HG02610 (cell line): Measurements from ENCODE around the gene XPR1.
"Not testable (repeated sequence)": the region's sequence is repeated elsewhere in the genome, so short reads cannot be mapped to it uniquely, and the experiment has no call there.

Experiments used
- ATAC-seq: cut with Tn5 transposase; IDR thresholded peaks from one replicate; pipeline ENCODE4 v1.9.1; 2021; ENCODE audit warnings: mild to moderate bottlenecking, moderate library complexity; ENCODE audit not compliant: unreplicated experiment

XPR1 gene

DNA sequence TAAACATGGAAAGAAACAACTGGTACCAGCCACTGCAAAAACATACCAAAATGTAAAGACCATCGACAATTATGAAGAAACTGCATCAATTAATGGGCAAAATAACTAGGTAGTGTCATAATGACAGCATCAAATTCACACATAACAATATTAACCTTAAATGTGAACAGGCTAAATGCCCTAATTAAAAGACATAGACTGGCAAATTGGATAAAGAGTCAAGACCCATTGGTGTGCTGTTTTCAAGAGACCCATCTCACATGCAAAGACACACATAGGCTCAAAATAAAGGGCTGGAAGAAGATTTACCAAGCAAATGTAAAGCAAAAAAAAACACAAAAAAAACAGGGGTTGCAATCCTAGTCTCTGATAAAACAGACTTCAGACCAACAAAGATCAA lies 201.4 kb downstream of the XPR1 start:
- ATAC-seq = not testable (repeated sequence)

DNA sequence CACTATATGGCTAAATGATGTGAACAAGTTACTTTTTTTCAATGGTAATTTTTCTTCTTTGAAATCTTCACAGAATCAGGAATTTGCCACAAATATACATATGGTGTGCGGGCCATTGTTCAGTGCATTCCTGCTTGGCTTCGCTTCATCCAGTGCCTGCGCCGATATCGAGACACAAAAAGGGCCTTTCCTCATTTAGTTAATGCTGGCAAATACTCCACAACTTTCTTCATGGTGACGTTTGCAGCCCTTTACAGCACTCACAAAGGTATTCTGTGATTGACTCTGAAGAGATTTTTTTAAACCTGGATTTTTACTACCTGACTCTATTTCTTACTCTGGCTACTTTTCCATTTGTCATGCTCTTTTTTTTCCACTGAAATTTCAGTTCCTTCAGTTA lies 204.6 kb downstream of the XPR1 start:
- ATAC-seq = no peak

DNA sequence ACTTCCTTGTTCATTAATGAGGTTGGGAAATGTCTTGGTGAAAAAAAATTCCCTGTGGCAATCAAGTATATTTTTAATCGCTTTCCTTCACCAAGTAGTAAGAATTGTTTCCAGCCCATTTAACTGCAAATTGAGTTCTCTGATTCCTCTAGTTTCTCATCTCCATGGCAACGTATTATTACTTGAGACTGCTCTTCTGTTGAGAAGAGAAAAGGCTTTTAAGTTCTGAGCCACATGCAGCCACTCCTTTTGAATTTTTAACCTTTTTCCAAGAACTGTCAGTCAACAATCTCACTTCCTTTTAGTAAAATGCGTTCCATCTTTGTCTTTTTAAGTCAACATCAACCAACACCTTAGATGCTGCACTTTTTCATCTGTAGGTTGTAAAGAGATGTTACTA lies 205.2 kb downstream of the XPR1 start:
- ATAC-seq = no peak

DNA sequence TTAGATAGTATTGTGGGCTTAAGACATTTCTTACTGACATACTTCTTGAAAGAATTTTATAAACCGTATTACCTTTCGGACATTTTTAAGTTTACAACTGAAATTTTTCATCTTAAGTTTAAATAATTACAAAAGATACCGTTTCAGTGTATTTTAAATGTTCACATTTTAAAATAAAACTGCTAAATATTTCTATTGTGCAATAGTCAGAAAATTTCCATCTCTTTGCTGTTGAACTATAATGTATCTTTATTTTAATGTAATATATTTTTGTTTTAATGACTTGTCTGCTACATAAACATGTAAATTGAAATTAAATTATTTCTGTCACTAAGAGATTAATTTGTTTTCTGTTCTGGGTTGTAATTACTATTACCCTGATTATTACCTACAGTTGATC lies 206.7 kb downstream of the XPR1 start:
- ATAC-seq = no peak

DNA sequence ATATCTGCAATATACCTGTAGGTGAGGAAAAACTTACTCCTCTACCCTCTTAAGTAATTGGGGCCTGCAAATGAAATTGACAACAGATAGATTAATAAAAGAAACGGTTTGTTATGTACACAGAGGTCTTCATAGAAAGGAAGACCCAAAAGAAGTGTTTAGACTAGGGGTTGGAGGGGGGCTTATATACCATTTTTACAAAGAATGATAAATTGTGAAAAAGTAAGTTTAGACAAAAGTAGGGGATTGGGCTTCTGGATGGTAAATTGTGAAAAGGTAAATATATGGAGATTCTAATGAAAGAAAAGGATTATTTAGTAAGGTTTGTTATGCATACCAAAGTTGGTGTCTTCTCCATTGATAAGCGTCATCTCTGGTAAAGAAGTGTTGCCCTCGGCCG lies 207.7 kb downstream of the XPR1 start:
- ATAC-seq = no peak

DNA sequence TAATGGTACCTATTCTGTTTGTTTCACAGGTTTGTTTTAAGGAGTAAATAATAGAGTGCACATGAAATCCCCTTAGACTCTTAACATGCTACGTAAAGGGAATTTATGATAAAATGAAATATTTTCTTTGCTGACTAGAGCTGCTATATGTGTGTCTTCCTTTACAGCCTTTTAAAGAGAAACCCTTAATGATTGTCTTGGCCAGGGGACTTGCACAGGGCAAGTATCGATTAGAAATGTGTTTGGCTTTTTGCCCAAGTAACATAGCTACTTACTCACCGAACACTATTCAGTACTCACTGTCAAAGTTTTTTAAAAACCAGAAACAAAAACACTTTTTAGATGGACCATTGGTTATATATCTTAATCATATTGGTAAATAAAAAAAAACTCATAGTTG lies 209.6 kb downstream of the XPR1 start:
- no peak for ATAC-seq

DNA sequence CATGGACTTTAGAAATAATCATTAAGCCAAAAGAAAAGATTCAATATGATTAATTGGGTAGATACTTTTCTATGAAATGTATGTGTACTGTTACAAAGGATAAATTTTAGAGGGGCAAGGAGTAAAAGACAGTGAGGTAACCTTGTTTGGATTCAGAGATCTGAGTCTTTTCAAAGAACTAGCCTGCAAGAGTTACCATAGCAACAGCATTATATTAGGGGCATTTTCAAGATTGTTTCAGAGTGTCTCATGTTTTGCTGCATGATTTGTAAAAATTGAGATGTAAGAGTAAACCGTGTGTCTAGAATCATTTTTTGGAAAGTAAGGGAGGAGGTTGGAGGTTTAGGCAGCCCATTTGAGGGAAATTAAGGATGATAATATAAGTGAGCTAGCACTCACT lies 210.2 kb downstream of the XPR1 start:
- no peak for ATAC-seq

DNA sequence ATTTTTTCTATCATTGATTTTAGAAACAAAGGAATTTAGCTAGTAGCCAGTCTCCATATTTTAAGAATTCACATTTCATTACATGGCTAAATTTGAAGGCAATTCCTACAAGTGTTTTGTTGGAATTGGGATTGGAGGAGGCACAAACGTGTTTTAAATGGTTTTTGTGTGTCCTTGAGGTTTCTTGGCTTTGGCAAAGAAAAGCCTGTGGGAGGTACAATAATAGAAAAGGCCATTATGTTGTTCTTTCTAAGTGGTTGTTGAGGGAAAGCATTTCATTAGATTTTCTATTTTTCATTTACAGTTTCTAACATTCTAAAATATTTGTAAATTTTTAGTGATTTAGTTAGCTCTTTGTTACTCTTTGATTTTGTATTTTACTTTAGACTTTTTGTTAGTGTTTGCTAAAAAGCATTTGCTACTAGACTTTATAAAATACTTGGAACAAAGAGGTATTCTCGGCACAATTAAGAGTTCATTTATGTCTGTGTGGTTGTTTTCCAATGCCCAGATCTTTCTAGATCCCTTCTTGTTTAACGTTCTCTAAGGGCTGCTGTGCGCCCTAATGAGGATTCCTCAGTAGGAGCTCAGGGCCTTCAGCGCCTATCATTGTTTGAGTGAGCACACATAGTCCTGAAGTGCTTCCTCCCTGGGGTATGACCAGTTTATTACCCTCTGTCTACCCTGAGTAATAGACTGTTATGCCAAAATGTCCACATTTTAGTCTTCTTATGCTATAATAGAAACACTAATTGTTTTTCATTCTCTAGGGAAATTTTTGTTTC lies 210.9 kb downstream of the XPR1 start:
- no peak for ATAC-seq

DNA sequence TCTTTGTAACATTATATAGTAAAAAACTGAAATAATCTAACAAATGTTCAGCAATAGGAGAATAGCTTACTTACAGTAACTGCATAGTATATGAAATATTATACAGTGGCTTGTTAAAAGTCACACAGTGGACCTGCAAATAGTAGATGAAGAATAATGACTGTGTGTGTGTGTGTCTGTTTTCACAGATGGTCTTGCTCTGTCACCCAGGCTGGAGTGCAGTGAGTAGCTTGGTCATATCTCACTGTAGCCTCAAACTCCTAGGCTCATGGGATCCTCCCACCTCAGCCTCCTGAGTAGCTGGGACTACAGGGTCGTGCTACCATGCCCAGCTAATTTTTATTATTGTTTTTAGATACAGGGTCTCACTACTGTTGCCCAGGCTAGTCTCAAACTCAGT lies 213.5 kb downstream of the XPR1 start:
- no peak for ATAC-seq

DNA sequence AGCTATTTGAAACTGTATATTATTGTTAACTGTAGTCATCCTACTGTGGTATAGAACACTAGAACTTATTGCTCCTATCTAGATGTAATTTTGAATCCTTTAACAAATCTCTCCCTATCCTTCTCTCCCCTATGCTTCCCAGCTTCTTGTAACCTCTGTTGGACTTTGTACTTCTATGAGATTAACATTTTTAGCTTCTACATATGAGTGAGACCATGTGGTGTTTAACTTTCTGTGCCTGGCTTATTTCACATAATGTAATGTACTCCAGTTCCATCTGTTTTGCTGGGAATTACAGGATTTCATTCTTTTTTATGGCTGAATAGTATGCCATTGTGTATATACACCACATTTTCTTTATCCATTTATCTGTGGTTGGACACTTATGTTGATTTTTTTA lies 216.4 kb downstream of the XPR1 start:
- ATAC-seq = no peak

DNA sequence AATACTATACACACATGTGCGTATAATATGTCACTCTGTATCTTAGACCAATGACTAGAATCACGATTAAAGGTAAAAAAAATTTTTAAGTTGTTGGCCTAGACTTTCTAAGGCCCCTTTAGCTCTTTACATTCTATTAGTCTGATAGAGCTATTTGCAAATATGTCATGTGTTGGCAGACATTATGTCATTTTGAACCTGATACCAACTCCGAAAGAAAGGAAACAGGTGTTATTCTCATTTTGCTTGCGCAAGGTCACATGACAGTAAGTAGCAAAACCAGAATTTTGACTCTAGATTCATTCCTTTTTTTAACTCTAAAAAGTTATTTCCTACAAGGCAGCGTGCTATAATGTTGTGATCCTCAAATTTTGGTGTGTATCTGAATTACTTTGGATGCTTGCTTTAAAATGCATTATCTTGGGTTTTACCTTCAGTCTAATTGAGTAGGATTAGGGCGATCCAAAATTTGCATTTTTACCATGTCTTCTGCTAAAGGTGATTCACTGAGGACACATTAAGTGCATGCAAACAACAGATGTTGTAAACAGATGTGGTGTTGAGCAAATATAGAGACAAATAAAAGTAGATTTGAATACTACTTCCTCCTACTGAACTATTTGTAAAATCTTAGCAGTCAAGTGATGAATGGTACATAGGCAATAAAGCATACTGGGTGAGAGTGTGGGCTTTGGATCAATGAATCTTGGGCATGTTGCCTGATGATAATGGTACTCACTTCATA lies 217.4 kb downstream of the XPR1 start:
- no peak for ATAC-seq

DNA sequence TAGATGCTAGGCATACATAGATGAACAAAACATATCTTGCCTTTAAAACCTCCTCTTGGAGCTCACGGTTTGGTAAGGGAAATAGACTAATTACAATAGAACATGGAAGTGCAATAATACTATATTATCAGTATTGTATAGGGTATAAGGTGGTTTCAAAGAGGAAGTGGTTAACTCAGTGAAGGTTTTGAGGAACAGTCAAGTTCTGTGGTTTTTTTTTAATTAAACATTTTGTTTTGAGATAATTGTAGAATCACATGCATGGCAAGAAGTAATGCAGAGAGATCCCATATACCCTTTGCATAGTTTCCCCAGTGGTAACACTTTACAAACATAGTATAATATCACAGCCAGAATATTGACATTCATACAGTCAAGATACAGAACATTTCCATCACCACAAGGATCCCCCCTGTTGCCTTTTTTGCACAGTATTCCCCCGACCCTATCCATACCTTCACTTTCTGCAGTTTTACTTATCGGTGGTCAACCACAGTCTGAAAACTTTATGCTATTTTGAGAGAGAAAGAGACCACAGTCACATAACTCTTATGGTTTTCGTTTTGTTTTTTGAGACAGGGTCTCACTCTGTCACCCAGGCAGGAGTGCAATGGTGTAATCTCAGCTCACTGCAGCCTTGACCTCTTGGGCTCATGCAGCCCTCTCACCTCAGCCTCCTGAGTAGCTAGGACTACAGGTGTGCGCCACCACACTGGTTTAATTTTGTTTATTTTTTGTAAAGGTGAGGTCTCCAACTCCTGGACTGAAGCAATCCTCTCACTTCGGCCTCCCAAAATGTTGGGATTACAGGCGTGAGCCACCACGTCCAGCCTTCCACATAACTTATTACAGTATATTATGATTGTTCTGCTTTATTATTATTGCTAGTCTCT lies 220.4 kb downstream of the XPR1 start:
- ATAC-seq = no peak

DNA sequence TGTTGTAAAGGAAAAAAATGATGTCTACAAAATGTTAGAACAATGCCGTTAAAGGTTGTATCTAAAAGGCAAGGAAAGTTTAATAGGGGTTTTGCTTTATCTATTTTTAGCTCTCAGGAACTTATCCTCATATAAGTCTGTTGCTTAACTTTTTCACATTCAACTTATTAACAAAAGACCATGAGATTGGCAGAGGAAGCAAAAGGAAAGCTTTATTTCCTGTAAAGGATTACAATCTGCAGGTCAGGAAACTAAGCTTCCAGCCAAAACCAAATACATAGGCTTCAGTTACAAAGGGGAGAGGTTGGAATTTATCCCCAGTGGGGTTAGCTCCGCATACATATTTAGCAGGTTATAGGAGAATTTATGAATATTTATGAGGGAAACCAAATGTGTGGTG lies 222.2 kb downstream of the XPR1 start:
- ATAC-seq = no peak

DNA sequence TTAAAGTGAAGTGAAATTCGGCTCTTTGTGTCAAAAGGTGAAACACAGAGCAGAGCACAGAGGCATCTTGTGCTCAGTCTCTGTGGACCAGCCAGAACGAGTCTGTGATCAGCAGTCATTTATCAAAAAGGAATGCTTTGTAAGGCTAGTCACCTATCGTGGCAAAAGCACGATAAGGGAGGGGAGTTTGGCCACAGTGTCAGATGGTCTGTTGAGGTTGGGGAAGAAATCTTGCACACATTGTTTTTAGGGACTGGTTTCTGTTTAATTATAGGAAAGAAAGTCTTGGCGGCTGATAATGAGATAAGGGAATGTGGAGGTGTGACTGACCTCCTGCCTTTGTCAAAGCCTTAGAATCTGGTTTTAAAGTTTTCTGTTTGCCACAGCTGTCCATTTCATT lies 222.6 kb downstream of the XPR1 start:
- no peak for ATAC-seq

DNA sequence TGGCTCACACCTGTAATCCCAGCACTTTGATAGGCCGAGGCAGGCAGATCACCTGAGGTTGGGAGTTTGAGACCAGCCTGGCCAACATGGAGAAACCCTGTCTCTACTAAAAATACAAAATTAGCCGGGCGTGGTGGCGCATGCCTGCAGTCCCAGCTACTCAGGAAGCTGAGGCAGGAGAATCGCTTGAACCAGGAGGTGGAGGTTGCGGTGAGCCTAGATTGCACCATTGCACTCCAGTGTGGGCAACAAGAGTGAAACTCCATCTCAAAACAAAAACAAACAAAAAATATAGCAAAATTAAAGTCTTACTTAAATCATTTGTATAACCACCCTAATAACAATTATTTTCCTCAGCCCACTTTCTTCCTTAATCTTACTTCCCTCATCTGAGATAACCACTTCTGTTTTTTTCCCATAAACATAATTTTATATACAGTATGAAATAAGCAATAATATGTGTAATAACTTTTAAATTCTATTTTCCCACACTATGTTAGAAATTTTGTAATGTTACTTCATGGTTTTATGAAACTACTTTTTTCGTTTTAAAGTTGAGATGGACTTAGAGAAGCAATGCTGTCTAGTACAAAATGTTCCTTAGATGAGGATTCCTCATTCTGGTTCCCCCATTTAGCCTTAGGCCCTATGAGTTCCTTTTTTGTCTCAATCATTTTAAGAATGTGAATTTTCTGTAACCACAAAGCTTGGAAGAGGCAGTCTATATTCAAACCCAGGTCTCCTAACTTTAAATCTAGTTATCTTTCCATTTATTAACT lies 226.3 kb downstream of the XPR1 start:
- not testable (repeated sequence) for ATAC-seq

DNA sequence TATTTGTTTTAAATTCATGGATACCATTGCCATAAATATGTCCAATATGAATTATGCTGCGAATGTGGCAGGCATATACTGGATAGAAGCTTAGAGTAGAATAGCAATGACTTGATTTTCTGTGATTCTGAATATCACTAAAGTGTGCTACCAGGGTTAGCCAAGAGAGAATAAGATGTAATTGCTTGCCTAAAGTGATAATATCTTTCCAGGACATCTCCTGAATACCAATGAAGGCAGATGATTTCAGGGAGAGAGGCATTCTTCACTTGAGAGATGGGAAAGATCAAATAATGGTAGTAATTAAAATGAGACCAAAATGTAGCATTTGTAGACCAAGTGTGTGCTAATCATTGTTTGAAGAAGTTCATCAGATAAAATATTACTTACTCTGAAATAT lies 227.5 kb downstream of the XPR1 start:
- ATAC-seq = no peak

DNA sequence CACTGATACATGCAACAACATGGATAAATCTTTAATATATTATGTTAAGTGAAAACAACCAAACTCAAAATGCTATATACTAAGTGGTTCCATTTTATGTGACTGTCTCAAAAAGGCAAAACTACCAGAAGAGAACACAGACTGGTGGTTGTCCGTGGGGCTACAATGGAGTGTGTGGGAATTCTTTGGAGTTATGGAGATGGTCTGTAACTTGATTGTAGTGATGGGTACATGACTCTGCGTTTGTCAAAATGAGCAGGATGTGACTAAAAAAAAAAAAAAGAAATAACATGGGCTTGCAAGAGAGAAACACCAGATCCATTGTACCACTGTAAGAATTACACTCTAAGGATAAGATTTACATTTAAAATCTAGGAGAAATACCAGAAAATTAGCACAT lies 228.7 kb downstream of the XPR1 start:
- ATAC-seq = no peak

DNA sequence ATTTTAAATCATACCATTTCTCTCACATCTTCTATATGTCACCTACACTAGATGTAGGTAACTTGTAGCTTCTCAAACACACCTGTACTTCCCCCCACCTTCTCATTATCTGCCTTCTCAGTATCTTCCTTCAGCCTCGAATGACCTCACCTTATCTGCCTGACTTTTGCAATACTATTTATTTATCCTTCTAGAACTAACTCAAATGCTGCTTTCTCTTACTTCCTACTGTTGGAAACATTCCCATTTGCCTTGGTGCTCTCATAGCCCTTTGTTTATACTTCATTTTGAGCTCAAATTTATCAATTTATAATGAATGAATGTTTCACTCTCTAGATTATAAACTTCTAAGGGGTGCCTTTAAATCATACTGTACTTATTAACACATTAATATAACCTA lies 230.5 kb downstream of the XPR1 start:
- no peak for ATAC-seq

DNA sequence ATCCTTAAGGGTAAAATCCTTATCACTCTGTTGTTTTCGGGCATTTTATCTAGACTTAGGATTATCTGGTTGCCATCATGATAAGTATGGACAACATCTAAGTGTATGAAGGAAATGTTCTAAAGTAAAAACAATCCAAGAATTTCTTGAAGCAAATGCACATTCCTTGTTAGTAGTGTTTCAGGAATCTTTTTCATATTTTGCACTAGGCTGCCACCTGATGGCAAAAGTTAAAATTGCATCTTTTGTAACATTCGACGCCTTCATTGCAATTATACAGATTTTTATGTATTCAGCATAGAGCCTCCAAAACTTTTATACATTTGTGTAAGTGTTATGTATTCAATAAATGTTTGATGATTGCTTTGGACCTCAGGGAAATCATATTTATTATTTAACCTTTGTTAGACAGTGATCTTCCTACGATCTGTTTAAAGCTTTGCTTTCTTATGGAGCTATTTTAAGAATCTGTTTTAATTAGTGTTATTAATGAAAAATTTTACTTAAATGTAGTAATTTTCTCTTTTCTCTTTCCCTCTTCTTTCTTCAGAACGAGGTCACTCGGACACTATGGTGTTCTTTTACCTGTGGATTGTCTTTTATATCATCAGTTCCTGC lies 231.4 kb downstream of the XPR1 start:
- no peak for ATAC-seq

DNA sequence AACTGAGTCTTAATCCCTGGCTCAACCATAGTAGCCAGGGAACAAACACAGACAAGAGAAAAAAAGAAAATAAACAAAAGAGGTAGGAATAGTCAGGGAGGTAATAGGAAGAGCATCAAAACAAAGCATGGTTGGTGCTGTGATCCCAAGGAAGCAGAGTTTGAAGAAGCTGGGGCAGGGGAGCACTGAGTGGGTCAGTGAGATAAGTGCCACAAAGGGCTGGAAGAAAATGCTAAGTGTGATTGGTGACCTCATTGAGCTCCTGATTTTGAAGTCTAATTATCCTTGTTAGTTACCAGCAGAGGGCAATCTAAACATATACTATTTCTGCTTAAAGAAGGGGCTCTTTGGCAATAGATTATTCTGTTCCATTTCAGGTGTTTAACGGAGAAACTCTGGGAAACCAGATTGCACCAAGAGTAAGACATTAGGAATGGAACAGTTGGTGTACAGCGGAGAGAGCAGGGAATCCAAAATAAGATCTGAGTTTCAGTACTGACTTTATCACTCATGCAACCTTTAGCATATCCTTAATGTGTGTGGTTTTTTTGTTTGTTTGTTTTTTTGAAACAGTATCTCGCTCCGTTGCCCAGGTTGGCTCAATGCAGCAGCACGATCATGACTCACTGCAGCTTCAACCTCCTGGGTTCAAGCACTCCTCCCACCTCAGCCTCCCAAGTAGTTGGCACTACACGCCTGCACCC lies 250.1 kb downstream of the XPR1 start:
- ATAC-seq = no peak
